ENCODE data around the gene MYO1G.

DNA sequence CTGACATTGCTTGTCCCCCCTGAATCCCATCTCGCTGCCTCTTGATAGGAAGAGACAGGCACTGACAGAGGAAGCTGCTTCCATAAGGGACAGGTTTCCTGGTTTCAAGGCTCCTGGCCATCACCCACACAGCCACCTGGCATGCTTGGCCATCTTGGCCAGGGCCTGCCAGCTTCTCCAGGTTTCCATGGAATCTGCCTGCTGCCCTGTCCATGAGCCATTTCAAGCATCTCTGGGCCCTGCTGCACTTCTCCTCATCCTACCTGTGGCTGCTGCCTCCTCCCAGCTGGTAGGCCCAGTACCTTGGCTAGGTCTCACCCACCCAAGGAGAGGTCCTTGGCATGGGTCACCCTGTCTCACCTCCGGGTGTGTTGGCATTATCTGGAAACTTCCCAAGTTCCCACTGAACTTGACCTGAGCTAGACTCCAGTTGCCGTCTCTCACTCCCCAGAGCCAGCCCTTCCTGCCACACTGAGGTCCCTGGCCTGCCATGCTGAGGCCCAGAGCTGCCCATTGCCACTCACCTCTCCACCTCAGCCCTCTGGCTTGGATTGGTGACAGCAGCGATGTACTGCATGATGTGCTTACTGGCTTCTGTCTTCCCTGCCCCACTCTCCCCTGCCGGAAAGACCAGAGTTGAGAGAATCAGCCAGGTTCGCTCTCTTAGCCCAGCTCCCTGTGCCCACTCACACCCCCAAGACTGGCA is 2.6 kb downstream of the MYO1G start:
- TF ChIP-seq CTCF (IDR thresholded peaks at IDR 0.05; ENCODE audit: insufficient read depth, low read length) (no peak), POLR2AphosphoS5 (IDR thresholded peaks at IDR 0.05; ENCODE audit: low read depth) (no peak), GABPA (IDR thresholded peaks at IDR 0.05; ENCODE audit: low read depth) (no peak)

Measured in HL-60 (cell line).